ENCODE results near the gene ZBTB9.
A peak's percentile ranks its signal among the peaks of the same experiment; 100 is the strongest.

The ZBTB9 gene

DNA sequence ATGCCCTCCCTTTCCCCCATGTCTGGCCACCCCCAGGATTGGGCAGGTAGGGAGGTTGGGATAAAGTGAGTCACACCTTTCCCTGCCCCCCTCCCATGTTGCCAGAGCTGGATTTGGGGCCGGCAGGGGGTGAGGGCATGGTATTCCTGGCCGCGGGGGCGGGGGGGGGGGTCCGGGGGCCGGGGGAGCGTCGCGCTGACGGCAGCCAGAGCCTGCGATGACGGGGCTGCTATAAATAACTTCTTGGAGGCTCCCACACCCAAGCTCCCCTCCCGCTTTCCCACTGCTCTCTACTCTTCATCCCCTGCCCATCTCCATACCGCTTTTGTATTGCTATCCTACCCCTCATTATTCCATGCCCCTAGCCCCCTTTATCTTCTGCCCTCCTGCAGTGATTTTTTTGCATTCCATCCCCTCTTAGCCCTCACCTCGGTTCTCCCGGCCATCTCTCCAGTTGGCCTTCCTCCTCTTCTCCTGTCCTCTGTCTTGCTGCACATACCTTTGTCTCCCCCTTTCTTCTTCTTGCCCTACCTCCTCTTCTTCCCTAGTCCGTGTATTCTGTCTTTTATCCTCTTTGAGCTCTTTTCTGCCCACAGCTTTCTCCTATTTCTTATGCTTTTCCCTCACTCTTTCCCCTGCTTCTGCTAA, 20.7 kb upstream of the ZBTB9 start:
- DNase-seq = no peak

DNA sequence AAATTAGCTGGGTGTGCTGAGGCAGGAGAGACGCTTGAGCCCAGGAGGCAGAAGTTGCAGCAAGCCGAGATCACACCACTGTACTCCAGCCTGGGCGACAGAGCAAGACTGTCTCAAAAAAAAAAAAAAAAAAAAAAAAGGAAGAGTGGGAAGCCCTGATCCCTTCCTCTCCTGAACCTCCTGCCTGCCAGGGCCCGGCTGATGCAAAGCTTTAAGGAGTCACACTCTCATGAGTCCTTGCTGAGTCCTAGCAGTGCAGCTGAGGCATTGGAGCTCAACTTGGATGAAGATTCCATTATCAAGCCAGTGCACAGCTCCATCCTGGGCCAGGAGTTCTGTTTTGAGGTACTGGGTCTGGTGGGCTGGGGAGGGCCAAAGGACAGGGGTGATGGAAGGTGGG, 19.4 kb upstream of the ZBTB9 start:
- peak; percentile 55 for DNase-seq

DNA sequence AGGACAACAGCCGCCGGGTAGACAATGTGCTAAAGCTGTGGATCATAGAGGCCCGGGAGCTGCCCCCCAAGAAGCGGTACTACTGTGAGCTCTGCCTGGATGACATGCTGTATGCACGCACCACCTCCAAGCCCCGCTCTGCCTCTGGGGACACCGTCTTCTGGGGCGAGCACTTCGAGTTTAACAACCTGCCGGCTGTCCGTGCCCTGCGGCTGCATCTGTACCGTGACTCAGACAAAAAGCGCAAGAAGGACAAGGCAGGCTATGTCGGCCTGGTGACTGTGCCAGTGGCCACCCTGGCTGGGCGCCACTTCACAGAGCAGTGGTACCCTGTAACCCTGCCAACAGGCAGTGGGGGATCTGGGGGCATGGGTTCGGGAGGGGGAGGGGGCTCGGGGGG, 16.7 kb upstream of the ZBTB9 start:
- DNase-seq = no peak

DNA sequence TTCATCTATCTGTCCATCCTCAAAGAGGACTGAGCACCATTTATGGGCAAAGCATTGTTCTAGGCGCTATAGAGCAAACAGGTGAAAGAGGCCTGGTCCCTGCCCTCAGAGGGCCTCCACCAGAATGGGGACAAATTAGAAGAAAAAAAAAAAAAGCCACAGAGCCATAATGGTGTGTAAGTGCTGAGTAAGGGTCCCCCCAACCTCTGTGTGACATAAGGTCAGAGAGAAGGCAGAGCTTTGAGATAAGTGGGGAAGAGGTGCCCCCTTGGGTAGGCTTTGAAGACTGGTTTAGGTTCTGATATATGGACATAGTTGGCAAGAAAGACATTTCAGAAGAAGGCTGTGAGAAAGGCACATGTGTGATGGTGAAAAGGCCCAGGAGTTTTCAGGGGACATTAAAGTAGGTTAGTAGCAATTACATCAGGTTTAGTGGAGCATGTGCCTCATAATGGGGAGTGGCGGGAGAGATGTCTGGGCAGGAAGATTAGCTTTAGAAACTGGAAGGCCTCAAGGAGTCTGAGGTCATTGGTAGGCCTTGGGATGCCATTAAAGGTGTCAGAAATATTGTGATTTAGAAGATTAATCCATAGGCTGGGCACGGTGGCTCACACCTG, 15.3 kb upstream of the ZBTB9 start:
- DNase-seq = no peak

DNA sequence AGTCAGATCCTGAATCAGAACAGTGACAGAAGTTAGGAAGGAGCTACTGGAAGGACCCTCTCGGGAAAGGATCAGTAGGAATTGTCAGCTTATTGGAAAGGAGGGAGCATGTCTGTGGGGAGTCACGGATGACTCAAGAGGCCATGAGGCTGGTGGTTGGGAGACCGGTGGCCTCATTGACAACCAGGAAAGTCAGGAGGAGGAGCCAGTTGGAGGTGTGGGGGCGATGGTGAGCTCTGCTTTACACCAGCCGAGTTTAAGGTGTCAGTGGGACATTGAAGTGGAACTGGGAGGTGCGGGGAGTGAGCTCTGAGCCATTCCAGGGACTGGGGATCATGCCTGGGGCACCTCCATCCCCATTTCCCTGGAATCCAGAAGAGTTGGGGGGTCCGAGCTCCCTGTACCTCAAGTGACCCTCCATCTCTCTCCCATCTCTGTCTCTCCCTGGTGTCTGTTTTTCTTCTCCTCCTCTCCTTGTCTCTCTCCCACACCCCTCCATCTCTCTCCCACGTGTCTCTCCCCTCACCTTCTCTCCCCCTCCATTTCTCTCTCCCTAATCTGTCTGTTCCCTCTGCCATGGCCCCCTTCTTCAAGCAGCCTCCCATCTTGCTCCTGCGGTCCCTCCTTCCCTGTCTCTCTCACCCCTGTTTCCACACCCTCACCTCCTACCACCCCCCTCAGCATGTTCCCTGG, 14.3 kb upstream of the ZBTB9 start:
- no peak for DNase-seq

DNA sequence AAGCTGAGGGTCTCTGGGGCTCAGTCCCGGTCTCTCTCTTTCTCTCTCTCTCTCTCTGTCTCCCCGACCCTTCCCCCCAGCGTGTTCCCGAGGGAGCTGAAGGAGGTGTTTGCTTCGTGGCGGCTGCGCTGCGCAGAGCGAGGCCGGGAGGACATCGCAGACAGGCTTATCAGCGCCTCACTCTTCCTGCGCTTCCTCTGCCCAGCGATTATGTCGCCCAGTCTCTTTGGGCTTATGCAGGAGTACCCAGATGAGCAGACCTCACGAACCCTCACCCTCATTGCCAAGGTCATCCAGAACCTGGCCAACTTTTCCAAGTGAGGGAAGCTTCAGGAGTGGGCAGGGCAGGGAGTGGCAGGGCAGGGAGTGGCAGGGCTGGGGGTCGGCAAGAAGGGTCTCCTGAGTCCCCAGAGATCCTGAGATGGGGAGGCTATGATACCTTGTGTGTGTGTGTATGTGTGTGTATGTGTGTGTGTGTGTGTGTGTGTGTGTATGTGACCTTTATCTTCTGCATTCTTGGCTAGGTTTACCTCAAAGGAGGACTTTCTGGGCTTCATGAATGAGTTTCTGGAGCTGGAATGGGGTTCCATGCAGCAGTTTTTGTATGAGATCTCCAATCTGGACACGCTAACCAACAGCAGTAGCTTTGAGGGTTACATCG, 13.6 kb upstream of the ZBTB9 start:
- no peak for DNase-seq

DNA sequence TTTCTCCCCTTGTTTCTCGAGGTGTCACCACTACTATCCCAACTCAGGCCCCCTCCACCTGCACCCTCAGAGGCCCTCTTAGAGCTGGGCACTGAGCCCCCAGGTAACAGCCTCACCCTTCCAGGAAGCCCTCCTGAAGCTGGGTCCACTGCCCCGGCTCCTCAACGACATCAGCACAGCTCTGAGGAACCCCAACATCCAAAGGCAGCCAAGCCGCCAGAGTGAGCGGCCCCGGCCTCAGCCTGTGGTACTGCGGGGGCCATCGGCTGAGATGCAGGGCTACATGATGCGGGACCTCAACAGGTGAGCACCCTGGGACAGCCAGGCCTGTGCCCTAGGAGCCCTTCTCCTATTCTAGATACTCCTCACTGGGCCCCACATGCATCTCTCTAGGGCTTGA, 12.9 kb upstream of the ZBTB9 start:
- DNase-seq = no peak

DNA sequence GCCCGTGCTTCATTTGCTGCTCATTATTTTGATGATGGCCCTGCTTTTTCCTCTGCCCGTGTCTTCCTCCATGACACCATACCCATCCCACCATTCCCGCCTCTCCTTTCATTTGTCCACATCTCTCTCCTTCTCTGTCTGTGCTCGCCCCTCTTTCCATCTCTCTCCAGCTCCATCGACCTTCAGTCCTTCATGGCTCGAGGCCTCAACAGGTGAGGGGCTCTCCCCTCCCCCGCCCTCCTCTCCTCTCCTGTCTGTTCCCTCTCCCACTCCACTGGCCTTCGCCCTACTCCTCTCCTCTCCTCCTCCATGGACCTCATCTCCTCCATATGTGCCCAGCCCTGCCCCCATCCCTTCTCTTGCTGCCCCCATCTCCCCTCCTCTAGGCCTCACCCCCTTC, 12.1 kb upstream of the ZBTB9 start:
- no peak for DNase-seq

DNA sequence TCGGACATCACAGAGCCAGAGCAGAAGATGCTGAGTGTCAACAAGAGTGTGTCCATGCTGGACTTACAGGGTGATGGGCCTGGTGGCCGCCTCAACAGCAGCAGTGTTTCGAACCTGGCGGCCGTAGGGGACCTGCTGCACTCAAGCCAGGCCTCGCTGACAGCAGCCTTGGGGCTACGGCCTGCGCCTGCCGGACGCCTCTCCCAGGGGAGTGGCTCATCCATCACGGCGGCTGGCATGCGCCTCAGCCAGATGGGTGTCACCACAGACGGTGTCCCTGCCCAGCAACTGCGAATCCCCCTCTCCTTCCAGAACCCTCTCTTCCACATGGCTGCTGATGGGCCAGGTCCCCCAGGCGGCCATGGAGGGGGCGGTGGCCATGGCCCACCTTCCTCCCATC, 11.4 kb upstream of the ZBTB9 start:
- DNase-seq = no peak

DNA sequence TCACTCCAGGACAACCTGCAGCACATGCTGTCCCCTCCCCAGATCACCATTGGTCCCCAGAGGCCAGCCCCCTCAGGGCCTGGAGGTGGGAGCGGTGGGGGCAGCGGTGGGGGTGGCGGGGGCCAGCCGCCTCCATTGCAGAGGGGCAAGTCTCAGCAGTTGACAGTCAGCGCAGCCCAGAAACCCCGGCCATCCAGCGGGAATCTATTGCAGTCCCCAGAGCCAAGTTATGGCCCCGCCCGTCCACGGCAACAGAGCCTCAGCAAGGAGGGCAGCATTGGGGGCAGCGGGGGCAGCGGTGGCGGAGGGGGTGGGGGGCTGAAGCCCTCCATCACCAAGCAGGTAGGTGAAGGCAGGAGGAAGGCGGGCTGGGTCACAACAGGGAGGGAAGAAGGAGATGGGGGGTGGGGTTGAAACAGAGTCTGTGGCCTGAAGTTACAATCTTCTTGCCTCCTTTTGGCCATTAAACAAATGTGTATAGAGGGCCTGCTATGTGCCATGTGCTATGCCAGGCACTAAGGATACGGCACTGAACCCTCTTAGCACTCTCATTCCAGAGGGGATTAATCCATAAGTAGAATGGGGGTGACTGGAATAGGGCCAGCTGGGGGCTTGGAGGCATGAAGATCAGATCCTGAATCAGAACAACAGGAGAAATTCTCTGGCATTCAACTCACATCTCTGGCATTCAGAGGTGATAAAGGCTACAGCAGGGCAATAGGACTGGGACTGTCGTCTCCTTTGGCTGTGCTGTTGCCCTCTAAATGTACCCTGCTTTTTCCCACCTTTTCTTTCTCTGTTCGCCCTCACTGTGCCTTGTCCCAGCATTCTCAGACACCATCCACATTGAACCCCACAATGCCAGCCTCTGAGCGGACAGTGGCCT, 10.5 kb upstream of the ZBTB9 start:
- no peak for DNase-seq

DNA sequence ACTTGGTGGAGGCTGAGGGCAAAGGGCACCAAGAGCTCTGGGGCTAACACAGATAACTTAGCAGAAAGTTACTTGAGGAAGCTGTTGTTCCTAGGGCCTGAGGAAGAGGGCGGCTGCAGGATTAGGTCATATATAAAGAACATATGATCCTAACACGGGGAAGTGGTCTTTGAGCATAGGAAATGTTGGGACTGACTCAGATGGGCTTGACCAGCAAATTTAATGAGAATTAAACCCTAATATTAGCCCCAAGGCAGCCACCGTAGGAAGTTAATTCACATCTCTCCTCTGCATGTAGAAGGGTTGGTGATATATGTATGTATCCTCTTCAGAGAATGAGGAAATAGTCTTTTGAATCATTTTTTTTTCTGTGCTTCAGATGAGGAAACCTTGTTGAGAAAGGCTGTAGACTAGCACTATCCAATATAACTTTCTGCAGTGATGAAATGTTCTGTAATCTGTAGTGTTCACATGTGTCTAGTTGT, 9.2 kb upstream of the ZBTB9 start:
- peak; percentile 85 for DNase-seq

DNA sequence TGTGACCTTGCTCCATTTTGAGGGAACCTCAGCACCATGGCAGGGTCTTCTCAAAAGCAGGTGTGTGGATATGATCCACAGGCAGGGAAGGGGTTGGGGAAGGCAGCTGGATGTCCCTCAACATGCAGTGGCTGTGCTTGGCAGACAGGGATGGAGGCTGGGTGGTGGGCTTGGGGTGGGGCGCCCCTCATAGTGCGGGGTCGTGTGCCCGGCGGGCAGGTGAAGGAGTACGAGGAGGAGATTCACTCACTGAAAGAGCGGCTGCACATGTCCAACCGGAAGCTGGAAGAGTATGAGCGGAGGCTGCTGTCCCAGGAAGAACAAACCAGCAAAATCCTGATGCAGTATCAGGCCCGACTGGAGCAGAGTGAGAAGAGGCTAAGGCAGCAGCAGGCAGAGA, 8.0 kb upstream of the ZBTB9 start:
- DNase-seq = no peak

DNA sequence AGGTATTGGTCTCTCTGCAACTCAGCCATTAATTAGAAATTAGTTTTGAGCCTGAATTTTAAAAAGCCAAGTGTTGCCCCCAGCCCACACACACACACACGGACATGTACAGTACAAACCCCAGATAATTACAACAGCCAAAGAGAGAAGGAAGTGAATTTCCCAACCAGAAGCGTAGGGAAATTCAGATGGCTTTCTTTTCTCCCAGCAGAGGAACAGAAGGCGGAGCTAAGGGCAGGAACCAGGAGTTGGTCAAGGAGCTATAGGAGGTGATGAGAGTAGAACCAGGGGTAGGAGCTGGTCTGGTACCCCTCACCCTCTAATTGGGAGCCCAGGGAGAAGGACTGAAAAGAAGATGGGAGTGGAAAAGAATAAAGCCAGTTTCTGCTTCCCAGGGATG, 3.9 kb upstream of the ZBTB9 start:
- peak; percentile 80 for DNase-seq

DNA sequence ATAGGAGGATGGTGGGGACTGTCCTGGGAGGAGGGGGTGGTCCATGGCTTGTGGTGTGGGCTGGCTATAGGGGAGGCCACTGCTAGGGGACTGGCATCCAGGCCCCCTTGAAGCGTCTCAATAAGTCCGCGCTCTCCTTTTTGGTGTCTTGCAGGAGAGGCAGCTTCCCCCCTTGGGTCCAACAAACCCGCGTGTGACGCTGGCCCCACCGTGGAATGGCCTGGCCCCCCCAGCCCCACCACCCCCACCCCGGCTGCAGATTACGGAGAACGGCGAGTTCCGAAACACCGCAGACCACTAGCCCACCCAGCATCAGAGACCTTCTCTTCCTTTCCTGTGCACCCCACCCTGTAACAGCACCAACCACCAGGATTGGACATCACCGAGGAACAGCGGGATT, 2.8 kb upstream of the ZBTB9 start:
- no peak for DNase-seq

DNA sequence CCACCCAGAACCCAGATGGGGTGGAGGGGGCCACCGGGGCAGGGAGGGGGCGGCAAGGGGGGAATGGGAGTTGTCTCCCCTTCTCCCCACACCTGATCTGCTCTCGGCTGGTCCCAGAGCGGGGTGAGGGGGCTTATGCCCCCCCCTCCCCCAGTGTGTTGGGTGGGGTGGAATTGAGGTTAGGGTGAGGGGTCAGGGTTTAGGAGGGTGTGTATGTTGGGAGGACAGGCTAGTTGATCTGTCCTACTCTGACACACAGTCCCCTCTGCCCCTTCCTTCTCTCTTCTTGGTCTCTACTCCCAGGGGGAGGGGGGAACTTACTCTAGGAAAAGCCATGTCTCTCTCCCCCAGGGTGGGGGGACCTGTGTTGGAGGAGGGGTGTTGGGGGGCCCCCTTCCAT, 1.9 kb upstream of the ZBTB9 start:
- DNase-seq = no peak

DNA sequence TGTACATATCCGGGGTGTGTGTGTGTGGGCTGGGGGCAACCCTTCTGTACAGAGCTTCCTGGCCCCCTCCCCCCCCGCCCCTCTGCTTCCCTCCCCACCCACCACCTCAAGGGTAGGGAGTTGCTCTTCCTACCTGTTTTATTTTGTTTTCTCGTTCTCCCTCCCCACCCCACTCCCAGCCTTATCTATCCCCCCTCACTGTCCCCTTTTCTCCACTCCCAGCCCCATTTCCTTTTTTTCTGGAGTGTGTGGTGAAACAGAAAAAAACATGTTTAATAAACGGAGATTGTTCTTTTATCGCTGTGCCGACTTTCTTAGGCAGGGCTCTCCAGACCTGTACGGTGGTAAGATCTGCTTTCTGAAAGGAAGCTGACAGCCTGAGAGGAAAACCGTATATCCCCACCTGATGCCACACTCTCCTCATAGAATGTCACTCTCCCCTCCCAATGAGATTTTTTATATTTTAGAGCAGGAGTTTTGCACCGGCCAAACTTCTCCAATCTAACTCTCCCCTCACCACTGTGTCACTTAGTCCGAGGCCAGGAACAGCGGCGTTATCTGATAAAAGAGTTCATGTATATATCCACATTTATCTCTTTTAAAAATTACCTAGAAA, 875 bp upstream of the ZBTB9 start:
- no peak for DNase-seq

DNA sequence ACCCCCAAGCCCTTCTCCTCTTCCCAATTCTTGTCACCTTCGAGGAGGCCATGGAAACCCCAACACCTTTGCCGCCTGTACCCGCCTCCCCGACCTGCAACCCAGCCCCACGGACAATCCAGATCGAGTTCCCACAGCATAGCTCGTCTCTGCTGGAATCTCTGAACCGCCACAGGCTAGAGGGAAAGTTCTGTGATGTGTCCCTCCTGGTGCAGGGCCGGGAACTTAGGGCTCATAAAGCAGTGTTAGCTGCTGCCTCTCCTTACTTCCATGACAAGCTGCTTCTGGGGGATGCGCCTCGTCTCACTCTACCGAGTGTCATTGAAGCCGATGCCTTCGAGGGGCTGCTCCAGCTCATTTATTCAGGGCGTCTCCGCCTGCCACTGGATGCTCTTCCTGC, 675 bp downstream of the ZBTB9 start:
- DNase-seq = no peak

DNA sequence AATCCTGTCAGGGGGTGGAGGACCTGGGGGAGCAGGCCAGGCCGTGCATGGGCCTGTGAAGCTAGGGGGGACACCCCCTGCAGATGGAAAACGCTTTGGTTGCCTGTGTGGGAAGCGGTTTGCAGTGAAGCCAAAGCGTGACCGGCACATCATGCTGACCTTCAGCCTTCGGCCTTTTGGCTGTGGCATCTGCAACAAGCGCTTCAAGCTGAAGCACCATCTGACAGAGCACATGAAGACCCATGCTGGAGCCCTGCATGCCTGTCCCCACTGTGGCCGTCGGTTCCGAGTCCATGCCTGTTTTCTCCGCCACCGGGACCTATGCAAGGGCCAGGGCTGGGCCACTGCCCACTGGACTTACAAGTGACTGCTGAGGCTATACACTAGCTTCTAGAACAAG, 1.8 kb downstream of the ZBTB9 start:
- DNase-seq = no peak

DNA sequence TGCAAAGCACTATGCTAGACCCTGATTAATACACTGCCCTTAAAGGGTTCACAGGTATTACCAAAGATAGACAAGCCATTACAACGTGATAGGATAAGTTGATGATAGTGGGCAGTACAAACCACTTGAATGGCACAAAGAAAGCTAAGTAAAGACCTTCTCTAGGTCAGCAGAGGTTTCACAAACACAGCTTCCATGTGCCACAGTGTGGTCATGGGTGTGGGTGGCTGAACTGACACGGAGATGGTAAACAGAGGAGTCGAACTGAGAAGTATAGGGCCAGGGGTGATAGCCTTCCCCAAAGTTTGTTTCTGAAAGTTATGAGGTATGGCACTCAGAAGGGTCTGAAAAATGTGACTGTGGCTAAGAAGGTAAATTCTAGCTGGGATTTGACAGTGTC, 4.3 kb downstream of the ZBTB9 start:
- no peak for DNase-seq

DNA sequence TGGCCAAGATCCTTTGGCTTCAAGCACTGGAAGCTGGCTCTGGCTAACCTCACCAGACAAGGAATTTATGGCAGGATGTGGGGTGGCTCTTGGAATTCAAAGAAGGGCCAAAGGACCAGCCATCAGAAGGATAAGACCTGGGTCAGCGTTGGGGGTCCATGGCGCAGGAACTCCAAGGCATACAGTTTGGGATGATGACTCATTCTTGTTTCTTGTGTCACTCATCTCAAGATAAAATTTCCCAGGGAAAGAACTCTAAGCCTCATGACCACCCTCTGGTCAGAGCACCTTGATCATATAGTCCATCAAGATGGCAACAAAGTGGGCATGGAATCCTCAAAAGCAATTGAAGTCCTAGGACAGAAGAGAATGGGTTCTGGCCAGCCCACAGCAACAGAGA, 4.8 kb downstream of the ZBTB9 start:
- no peak for DNase-seq

DNA sequence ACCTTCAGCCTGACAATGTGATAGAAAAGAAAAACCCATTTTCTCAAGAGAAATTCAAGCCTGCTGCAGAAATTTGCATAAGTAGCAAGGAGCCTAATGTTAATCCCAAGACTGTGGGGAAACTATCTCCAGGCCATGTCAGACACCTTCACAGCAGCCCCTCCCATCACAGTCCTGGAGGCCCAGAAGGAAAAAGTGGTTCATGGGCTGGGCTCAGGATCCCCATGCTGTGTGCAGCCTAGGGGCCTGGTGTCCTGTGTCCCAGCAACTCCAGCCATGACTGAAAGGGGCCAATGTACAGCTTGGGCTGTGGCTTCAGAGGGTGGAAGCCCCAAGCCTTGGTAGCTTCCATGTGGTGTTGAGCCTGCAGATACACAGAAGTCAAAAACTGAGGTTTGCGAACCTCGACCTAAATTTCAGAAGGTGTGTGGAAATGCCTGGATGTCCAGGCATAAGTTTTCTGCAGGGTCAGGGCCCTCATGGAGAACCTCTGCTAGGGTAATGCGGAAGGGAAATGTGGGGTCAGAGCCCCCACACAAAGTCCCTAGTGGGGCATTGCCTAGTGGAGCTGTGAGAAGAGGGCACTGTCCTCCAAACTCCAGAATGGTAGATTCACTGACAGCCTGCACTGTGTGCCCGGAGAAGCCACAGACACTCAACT, 11.8 kb downstream of the ZBTB9 start:
- DNase-seq = no peak

DNA sequence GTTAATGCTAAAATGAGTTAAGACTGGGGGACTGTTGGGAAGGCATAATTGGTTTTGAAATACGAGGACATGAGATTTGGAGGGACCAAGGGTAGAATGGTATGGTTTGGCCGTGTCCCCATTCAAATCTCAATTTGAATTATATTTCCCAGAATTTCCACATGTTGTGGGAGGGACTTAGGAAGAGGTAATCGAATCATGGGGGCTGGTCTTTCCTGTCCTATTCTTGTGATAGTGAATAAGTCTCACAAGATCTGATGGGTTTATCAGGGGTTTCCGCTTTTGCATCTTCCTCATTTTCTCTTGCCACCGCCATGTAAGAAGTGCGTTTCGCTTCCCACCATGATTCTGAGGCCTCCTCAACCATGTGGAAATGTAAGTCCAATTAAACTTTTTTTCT, 12.7 kb downstream of the ZBTB9 start:
- peak; percentile 8 for DNase-seq
